B cell (primary cell): ENCODE measurements around the gene RNF213. TPM values are rescaled to one million over a fixed set of nuclear protein-coding genes. Genes with fewer than 3 reads are reported as not detected.

Experiments
- ATAC-seq: fragments of 200-7000 bp; cut with Tn5 transposase; one replicate; pipeline ENCODE4 v1.10.0; 2021; ENCODE audit warnings: low read depth, mild to moderate bottlenecking, moderate number of reproducible peaks, moderate library complexity
- CTCF ChIA-PET: fragments of 350-600 bp; sonication (Branson Sonifier 250); formaldehyde crosslinking; loops from one replicate; lab custom pipeline; 2021; ENCODE audit warnings: antibody characterized with exemption, inconsistent platforms; lab: Charles Lee
- POLR2A ChIA-PET: fragments of 350-600 bp; sonication (Branson Sonifier 250); formaldehyde crosslinking; loops from one replicate; lab custom pipeline; 2021; ENCODE audit warnings: antibody characterized with exemption; lab: Charles Lee
- DNase-seq: peaks from one replicate; pipeline ENCODE4 v3.0.0; 2013
- H2AFZ ChIP-seq: 2 replicates; pipeline ENCODE4 v1.6.1; 2012; ENCODE audit warnings: mild to moderate bottlenecking, low read depth, low read length; ENCODE audit not compliant: insufficient read depth, poor library complexity, severe bottlenecking
- H3K27ac ChIP-seq, 2 donors: 1 replicate in 1 of 2; 2 replicates in 1 of 2; pipeline ENCODE4 v1.5.1; 2012 to 2013; ENCODE audit warnings: low read length in 2 of 2, mild to moderate bottlenecking in 2 of 2, moderate library complexity in 1 of 2
- H3K27me3 ChIP-seq, 4 experiments: fragments of 200-600 bp in 1 of 4; sonication (generic) in 1 of 4; replicated peaks in 1 of 4; 1 replicate in 2 of 4; 2 replicates in 2 of 4; pipeline versions ENCODE4 v1.6.1 to v1.7.0; 2013 to 2016; ENCODE audit warnings: low read length in 3 of 4, mild to moderate bottlenecking in 2 of 4, mixed read lengths in 1 of 4, moderate library complexity in 1 of 4; ENCODE audit not compliant: insufficient read depth in 4 of 4, control insufficient read depth in 3 of 4; ENCODE audit errors: control extremely low read depth in 1 of 4
- H3K36me3 ChIP-seq, 2 experiments: replicated peaks in 1 of 2; 1 replicate in 1 of 2; 2 replicates in 1 of 2; pipeline versions ENCODE4 v1.6.1 to v1.7.1; 2013; ENCODE audit warnings: low read length in 1 of 2; ENCODE audit not compliant: insufficient read depth in 2 of 2, control insufficient read depth in 1 of 2; ENCODE audit errors: control extremely low read depth in 1 of 2, extremely low read depth in 1 of 2
- H3K4me1 ChIP-seq, 2 donors: fragments of 200-600 bp in 1 of 2; sonication (generic) in 1 of 2; 1 replicate in 1 of 2; 2 replicates in 1 of 2; pipeline versions ENCODE4 v1.5.1 to v1.6.1; 2013 to 2017; ENCODE audit warnings: low read length in 2 of 2; ENCODE audit not compliant: control insufficient read depth in 2 of 2, insufficient read depth in 2 of 2
- H3K4me2 ChIP-seq: replicated peaks from 2 replicates; pipeline ENCODE3; 2012; ENCODE audit warnings: mild to moderate bottlenecking, low read depth, low read length; ENCODE audit not compliant: poor library complexity, severe bottlenecking
- H3K4me3 ChIP-seq, 5 experiments: fragments of 200-600 bp in 1 of 5; sonication (generic) in 1 of 5; 1 replicate in 3 of 5; 2 replicates in 2 of 5; pipeline versions ENCODE4 v1.5.1 to v1.7.0; 2011 to 2016; ENCODE audit warnings: low read length in 4 of 5, mild to moderate bottlenecking in 4 of 5, low read depth in 2 of 5, control low read depth in 1 of 5, moderate library complexity in 1 of 5; ENCODE audit not compliant: insufficient read depth in 1 of 5; ENCODE audit errors: control extremely low read depth in 1 of 5, extremely low read depth in 1 of 5
- H3K79me2 ChIP-seq: fragments of 200-600 bp; sonication (generic); one replicate; pipeline ENCODE4 v1.6.0; 2016; ENCODE audit warnings: low read length; ENCODE audit not compliant: control insufficient read depth, insufficient read depth
- H3K9ac ChIP-seq: fragments of 200-600 bp; sonication (generic); 2 replicates; pipeline ENCODE4 v1.6.1; 2017; ENCODE audit warnings: mild to moderate bottlenecking, low read length, moderate library complexity
- H3K9me3 ChIP-seq, 3 donors: one replicate each; pipeline versions ENCODE4 v1.6.1 to v1.7.1; 2013; ENCODE audit warnings: low read length in 2 of 3; ENCODE audit not compliant: control insufficient read depth in 2 of 3, insufficient read depth in 1 of 3; ENCODE audit errors: control extremely low read depth in 1 of 3
- H4K20me1 ChIP-seq: 2 replicates; pipeline ENCODE4 v1.6.0; 2012; ENCODE audit warnings: mild to moderate bottlenecking, low read length; ENCODE audit not compliant: insufficient read depth, control insufficient read depth, poor library complexity, severe bottlenecking
- H3K27ac Mint-ChIP-seq: one replicate; pipeline ENCODE4 v1.8.0; 2021; ENCODE audit warnings: mixed read lengths
- H3K27me3 Mint-ChIP-seq: one replicate; pipeline ENCODE4 v1.8.0; 2021; ENCODE audit warnings: mixed read lengths
- H3K4me1 Mint-ChIP-seq: one replicate; pipeline ENCODE4 v1.8.0; 2021; ENCODE audit warnings: mixed read lengths
- H3K4me3 Mint-ChIP-seq: one replicate; pipeline ENCODE4 v1.8.0; 2021; ENCODE audit warnings: mixed read lengths
- H3K9me3 Mint-ChIP-seq: one replicate; pipeline ENCODE4 v1.8.0; 2022; ENCODE audit warnings: mixed read lengths; ENCODE audit not compliant: insufficient read depth
- EZH2 ChIP-seq: IDR thresholded peaks from 2 replicates; pipeline ENCODE4 v1.6.1; 2012; ENCODE audit warnings: borderline replicate concordance, low read depth, mild to moderate bottlenecking, moderate library complexity, low read length; ENCODE audit not compliant: insufficient read depth, poor library complexity, severe bottlenecking
- WGBS: methylation state at CpG from one replicate; pipeline ENCODE4 v1.1.5; 2013; ENCODE audit warnings: missing lambda C conversion rate; ENCODE audit not compliant: insufficient coverage; 5-methylcytosine and 5-hydroxymethylcytosine counted together
- intact Hi-C: fragments of 100-400 bp; cut with micrococcal nuclease; formaldehyde crosslinking; loops from one replicate; pipeline ENCODE4 v1.10.0; 2022
- polyA plus RNA-seq: library from polyadenylated mRNA; depleted of rRNA; stranded (reverse); fragments of >200 nt; gene quantifications from 2 replicates; pipeline ENCODE4 v1.2.3, GENCODE V29; 2012
- total RNA-seq, 2 donors: library from RNA; stranded (reverse); fragments of 120-200 nt in 1 of 2; gene quantifications; 1 replicate in 1 of 2; 2 replicates in 1 of 2; pipeline versions ENCODE4 v1.2.3 to v1.2.4, GENCODE V29; 2013 to 2022
- TF ChIP-seq, protein P1 (sequence below): fragments of 200-600 bp; IDR thresholded peaks from one replicate; pipeline ENCODE4 v1.8.0; 2022; ENCODE audit warnings: antibody characterized with exemption, mild to moderate bottlenecking

RNF213 gene
- total and polyA plus RNA-seq, 2 donors (not counting 1 experiment from before 2014, with no cell fraction given) = 121 to 287 TPM

DNA sequence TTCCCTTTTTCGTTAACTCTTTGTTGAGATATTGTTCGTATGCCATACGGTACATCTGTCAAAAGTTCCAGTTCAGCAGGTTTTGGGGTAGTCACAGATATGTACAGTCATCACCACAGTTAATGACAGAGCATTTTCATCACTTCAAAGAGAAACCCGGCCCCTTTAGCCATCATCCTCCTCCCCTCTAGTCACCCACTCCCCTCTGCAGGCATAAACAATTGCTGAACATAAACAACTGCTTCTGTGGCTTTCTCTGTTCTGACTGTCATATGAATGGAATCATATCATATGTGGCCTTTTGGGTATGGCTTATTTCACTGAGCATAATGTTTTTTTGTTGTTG lies 59.3 kb downstream of the RNF213 start:
- POLR2A ChIA-PET = no interaction called here

DNA sequence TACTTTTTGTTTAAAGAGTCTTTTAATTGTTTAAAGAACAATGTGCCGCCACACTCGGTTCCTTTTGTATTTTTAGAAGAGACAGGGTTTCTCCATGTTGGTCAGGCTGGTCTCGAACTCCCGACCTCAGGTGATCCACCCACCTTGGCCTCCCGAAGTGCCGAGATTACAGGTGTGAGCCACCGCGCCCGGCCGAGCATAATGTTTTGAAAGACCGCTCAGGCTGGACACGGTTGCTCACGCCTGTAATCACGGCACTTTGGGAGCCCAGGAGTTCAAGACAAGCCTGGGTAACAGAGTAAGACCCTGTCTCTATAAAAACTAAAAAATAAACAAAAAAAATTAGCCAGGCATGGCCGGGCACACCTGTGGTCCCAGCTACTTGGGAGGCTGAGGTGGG lies 59.8 kb downstream of the RNF213 start:
- Histone ChIP-seq H3K27ac (no peak overlapping the region), H2AFZ (no peak overlapping the region), H3K4me2 (no peak overlapping the region), H3K79me2 (peaks cover 5% of the 10 kb centered on the region), H3K4me1 (no peaks in the 10 kb centered on the region), H3K9ac (no peak overlapping the region), H3K9me3 (peaks cover 0 to 10% (median 1%) of the 10 kb centered on the region in 3 donors), H3K36me3 (peaks cover 5 to 71% of the 10 kb centered on the region in 2 experiments), H4K20me1 (peaks cover 24% of the 10 kb centered on the region), H3K4me3 (no peak overlapping the region), H3K27me3 (no peaks in the 10 kb centered on the region)
- 95% methylated on average over 15 of the region's 15 CpGs for WGBS
- TF ChIP-seq, protein P1, sequence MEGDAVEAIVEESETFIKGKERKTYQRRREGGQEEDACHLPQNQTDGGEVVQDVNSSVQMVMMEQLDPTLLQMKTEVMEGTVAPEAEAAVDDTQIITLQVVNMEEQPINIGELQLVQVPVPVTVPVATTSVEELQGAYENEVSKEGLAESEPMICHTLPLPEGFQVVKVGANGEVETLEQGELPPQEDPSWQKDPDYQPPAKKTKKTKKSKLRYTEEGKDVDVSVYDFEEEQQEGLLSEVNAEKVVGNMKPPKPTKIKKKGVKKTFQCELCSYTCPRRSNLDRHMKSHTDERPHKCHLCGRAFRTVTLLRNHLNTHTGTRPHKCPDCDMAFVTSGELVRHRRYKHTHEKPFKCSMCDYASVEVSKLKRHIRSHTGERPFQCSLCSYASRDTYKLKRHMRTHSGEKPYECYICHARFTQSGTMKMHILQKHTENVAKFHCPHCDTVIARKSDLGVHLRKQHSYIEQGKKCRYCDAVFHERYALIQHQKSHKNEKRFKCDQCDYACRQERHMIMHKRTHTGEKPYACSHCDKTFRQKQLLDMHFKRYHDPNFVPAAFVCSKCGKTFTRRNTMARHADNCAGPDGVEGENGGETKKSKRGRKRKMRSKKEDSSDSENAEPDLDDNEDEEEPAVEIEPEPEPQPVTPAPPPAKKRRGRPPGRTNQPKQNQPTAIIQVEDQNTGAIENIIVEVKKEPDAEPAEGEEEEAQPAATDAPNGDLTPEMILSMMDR = no peak
- TF ChIP-seq EZH2 = no peak
- Mint-ChIP-seq H3K27me3 (no peaks in the 10 kb centered on the region), H3K4me1 (no peaks in the 10 kb centered on the region), H3K9me3 (peaks cover 1% of the 10 kb centered on the region), H3K27ac (no peak overlapping the region), H3K4me3 (no peak overlapping the region)
- CTCF ChIA-PET = interaction anchor here (1.4 kb wide), 1 partner anchor 125 kb away, joined by 3 read pairs; no protein-coding TSS in a partner anchor
- DNase-seq = no peak
- intact Hi-C loops = no loop called here
- no peak for ATAC-seq
- POLR2A ChIA-PET = no interaction called here

More for the DNA sequence above, 59.3 kb downstream of the RNF213 start:
- no peak overlapping the region for H3K27ac Mint-ChIP-seq
- H3K27me3 Mint-ChIP-seq = no peaks in the 10 kb centered on the region
- H3K4me3 Mint-ChIP-seq = no peak overlapping the region
- H3K9me3 ChIP-seq = peaks cover 0 to 10% (median 1%) of the 10 kb centered on the region in 3 donors
- H2AFZ ChIP-seq = no peak overlapping the region
- H3K27me3 ChIP-seq = no peaks in the 10 kb centered on the region
- ATAC-seq (no peak), DNase-seq (no peak)
- peaks cover 1% of the 10 kb centered on the region for H3K9me3 Mint-ChIP-seq
- TF ChIP-seq EZH2 = no peak
- intact Hi-C loops = no loop called here
- H4K20me1 ChIP-seq = peaks cover 29% of the 10 kb centered on the region
- H3K9ac ChIP-seq = no peak overlapping the region
- no peak overlapping the region for H3K27ac ChIP-seq
- WGBS = 80% methylated on average over 1 of the region's 4 CpGs
- no peaks in the 10 kb centered on the region for H3K4me1 Mint-ChIP-seq
- H3K79me2 ChIP-seq = peaks cover 10% of the 10 kb centered on the region
- no peak overlapping the region for H3K4me2 ChIP-seq
- H3K4me1 ChIP-seq = no peaks in the 10 kb centered on the region
- no peak overlapping the region for H3K4me3 ChIP-seq
- CTCF ChIA-PET = no interaction called here
- H3K36me3 ChIP-seq = peaks cover 5 to 66% of the 10 kb centered on the region in 2 experiments
